Neural progenitor cell (in vitro differentiated cells): ENCODE results near the gene PYDC1. TPM values are rescaled to one million over a fixed set of nuclear protein-coding genes. Genes with fewer than 3 reads are reported as not detected.

Experiments used
- DNase-seq: peaks from one replicate; pipeline ENCODE4 v3.0.0-alpha.2; 2016; ENCODE audit warnings: low spot score
- H2AFZ ChIP-seq: fragments of 200-600 bp; sonication (generic); replicated peaks from 2 replicates; pipeline ENCODE4 v1.6.1; 2016; ENCODE audit warnings: antibody characterized with exemption
- H3F3A ChIP-seq: fragments of 200-600 bp; sonication (generic); 2 replicates; pipeline ENCODE4 v1.6.1; 2016; ENCODE audit warnings: antibody characterized with exemption, low read depth
- H3K27ac ChIP-seq: fragments of 200-600 bp; sonication (generic); 2 replicates; pipeline ENCODE4 v1.5.1; 2016; ENCODE audit warnings: mild to moderate bottlenecking
- H3K27me3 ChIP-seq: fragments of 200-600 bp; sonication (generic); 2 replicates; pipeline ENCODE4 v1.6.1; 2016; ENCODE audit warnings: mild to moderate bottlenecking, moderate library complexity
- H3K36me3 ChIP-seq: fragments of 200-600 bp; sonication (generic); 2 replicates; pipeline ENCODE4 v1.5.1; 2016
- H3K4me1 ChIP-seq: fragments of 200-600 bp; sonication (generic); 2 replicates; pipeline ENCODE4 v1.6.1; 2016; ENCODE audit warnings: mixed run types
- H3K4me2 ChIP-seq: fragments of 200-600 bp; sonication (generic); 2 replicates; pipeline ENCODE4 v1.6.1; 2016
- H3K4me3 ChIP-seq: fragments of 200-600 bp; sonication (generic); 2 replicates; pipeline ENCODE4 v1.5.1; 2016
- H3K79me2 ChIP-seq: fragments of 200-600 bp; sonication (generic); 2 replicates; pipeline ENCODE4 v1.6.1; 2016; ENCODE audit warnings: low read depth
- H3K9ac ChIP-seq: fragments of 200-600 bp; sonication (generic); 2 replicates; pipeline ENCODE4 v1.6.1; 2016
- H3K9me3 ChIP-seq: fragments of 200-600 bp; sonication (generic); 2 replicates; pipeline ENCODE4 v1.5.1; 2016; ENCODE audit warnings: low read depth
- H4K20me1 ChIP-seq: fragments of 200-600 bp; sonication (generic); 2 replicates; pipeline ENCODE4 v1.6.1; 2016; ENCODE audit warnings: low read depth
- H3K27ac Mint-ChIP-seq: 3 replicates; pipeline ENCODE4 v1.8.0; 2021; ENCODE audit warnings: mixed read lengths
- H3K27me3 Mint-ChIP-seq: 2 replicates; pipeline ENCODE4 v1.8.0; 2022; ENCODE audit warnings: low read depth, mild to moderate bottlenecking, inconsistent platforms, moderate library complexity, mixed read lengths; ENCODE audit not compliant: insufficient read depth
- H3K36me3 Mint-ChIP-seq: 3 replicates; pipeline ENCODE4 v1.8.0; 2021; ENCODE audit warnings: mixed read lengths
- H3K4me1 Mint-ChIP-seq: 3 replicates; pipeline ENCODE4 v1.8.0; 2021; ENCODE audit warnings: mixed read lengths
- H3K4me3 Mint-ChIP-seq: 3 replicates; pipeline ENCODE4 v1.8.0; 2021; ENCODE audit warnings: mild to moderate bottlenecking, moderate library complexity, mixed read lengths
- H3K9me3 Mint-ChIP-seq: 3 replicates; pipeline ENCODE4 v1.8.0; 2020; ENCODE audit warnings: mixed read lengths
- CTCF ChIP-seq: fragments of 200-600 bp; sonication (generic); IDR thresholded peaks from 2 replicates; pipeline ENCODE4 v1.5.1; 2017; ENCODE audit warnings: antibody characterized with exemption, mild to moderate bottlenecking
- EZH2 ChIP-seq: fragments of 200-600 bp; sonication (generic); IDR thresholded peaks from 2 replicates; pipeline ENCODE4 v1.6.1; 2017; ENCODE audit warnings: antibody characterized with exemption, mild to moderate bottlenecking, moderate library complexity
- EZH2phosphoT487 ChIP-seq: fragments of 200-600 bp; sonication (generic); IDR thresholded peaks from 2 replicates; pipeline ENCODE4 v1.6.1; 2017; ENCODE audit warnings: antibody characterized with exemption
- total RNA-seq: library from RNA; depleted of rRNA; stranded (reverse); fragments of >200 nt; gene quantifications from 2 replicates; pipeline ENCODE4 v1.2.3, GENCODE V29; 2015; ENCODE audit warnings: low replicate concordance

Gene PYDC1
- total RNA-seq = not detected in 2 replicates

- H3K4me2 ChIP-seq = peak within 1 kb of the TSS; percentile 87
- Mint-ChIP-seq H3K27me3 (peaks cover 71% of the 10 kb centered on the region), H3K9me3 (no peaks in the 10 kb centered on the region), H3K27ac (no peak within 1 kb of the TSS), H3K4me1 (peaks cover 11% of the 10 kb centered on the region), H3K4me3 (peak within 1 kb of the TSS; percentile 79), H3K36me3 (no peaks in the 10 kb centered on the region)
- H2AFZ ChIP-seq = peak within 1 kb of the TSS; percentile 34
- no peak within 1 kb of the TSS for H3K9ac ChIP-seq
- H3F3A ChIP-seq = peaks cover 9% of the 10 kb centered on the region
- H3K27ac ChIP-seq = no peak within 1 kb of the TSS
- H3K4me1 ChIP-seq = peaks cover 23% of the 10 kb centered on the region
- TF ChIP-seq CTCF = no peak
- peak; percentile 76 for TF ChIP-seq EZH2phosphoT487
- peak; percentile 79 for TF ChIP-seq EZH2
- H3K79me2 ChIP-seq = no peaks in the 10 kb centered on the region
- no peaks in the 10 kb centered on the region for H3K9me3 ChIP-seq
- H3K36me3 ChIP-seq = no peaks in the 10 kb centered on the region
- peak; percentile 47 for DNase-seq
- peak within 1 kb of the TSS; percentile 51 for H3K4me3 ChIP-seq
- peaks cover 16% of the 10 kb centered on the region for H4K20me1 ChIP-seq
- peaks cover 77% of the 10 kb centered on the region for H3K27me3 ChIP-seq
Measured at GRCh38 chr16:31216422-31217135, at the start of gene PYDC1. Gene PYDC1, minus strand, starts transcription at chr16:31217135. Its CDS starts 107 bp downstream, at chr16:31217028.

- H3K27ac ChIP-seq = no peak overlapping the region
- no peak overlapping the region for H2AFZ ChIP-seq
- H3K27me3 ChIP-seq = no peaks in the 10 kb centered on the region
- no peak overlapping the region for H3K9ac ChIP-seq
- no peaks in the 10 kb centered on the region for H4K20me1 ChIP-seq
- no peaks in the 10 kb centered on the region for H3K36me3 ChIP-seq
- no peak for DNase-seq
- Mint-ChIP-seq H3K27ac (no peak overlapping the region), H3K4me1 (no peaks in the 10 kb centered on the region), H3K4me3 (no peak overlapping the region), H3K36me3 (no peaks in the 10 kb centered on the region), H3K9me3 (no peaks in the 10 kb centered on the region), H3K27me3 (peaks cover 2% of the 10 kb centered on the region)
- H3K4me1 ChIP-seq = no peaks in the 10 kb centered on the region
- no peaks in the 10 kb centered on the region for H3K79me2 ChIP-seq
- no peaks in the 10 kb centered on the region for H3F3A ChIP-seq
- H3K4me2 ChIP-seq = no peak overlapping the region
- no peak for TF ChIP-seq EZH2
- TF ChIP-seq EZH2phosphoT487 = no peak
- TF ChIP-seq CTCF = no peak
- no peaks in the 10 kb centered on the region for H3K9me3 ChIP-seq
- H3K4me3 ChIP-seq = no peak overlapping the region
Measured at GRCh38 chr16:31265329-31266245, 48.7 kb upstream of the PYDC1 start.

GRCh38 chr16:31262084-31262483 lies 45.1 kb upstream of the PYDC1 start:
- H3K9me3 ChIP-seq = no peaks in the 10 kb centered on the region
- H3F3A ChIP-seq = no peaks in the 10 kb centered on the region
- Mint-ChIP-seq H3K36me3 (no peaks in the 10 kb centered on the region), H3K9me3 (no peaks in the 10 kb centered on the region), H3K27me3 (peaks cover 2% of the 10 kb centered on the region), H3K4me1 (no peaks in the 10 kb centered on the region), H3K27ac (no peak overlapping the region), H3K4me3 (no peak overlapping the region)
- H2AFZ ChIP-seq = no peak overlapping the region
- no peaks in the 10 kb centered on the region for H4K20me1 ChIP-seq
- H3K27ac ChIP-seq = no peak overlapping the region
- H3K9ac ChIP-seq = no peak overlapping the region
- no peak overlapping the region for H3K4me3 ChIP-seq
- no peaks in the 10 kb centered on the region for H3K4me1 ChIP-seq
- H3K79me2 ChIP-seq = no peaks in the 10 kb centered on the region
- TF ChIP-seq EZH2 = no peak
- TF ChIP-seq EZH2phosphoT487 = no peak
- TF ChIP-seq CTCF = no peak
- H3K27me3 ChIP-seq = no peaks in the 10 kb centered on the region
- no peaks in the 10 kb centered on the region for H3K36me3 ChIP-seq
- DNase-seq = no peak
- no peak overlapping the region for H3K4me2 ChIP-seq
